Gastrocnemius medialis (tissue), 4 donors: ENCODE data around the gene TBL1XR1. TPM values are rescaled to one million over a fixed set of nuclear protein-coding genes. Genes with fewer than 3 reads are reported as not detected.

Experiments
- ATAC-seq, 2 donors: fragments of 150-250 bp; one replicate each; pipeline ENCODE4 v1.9.1; 2016
- DNase-seq, 2 donors: peaks; one replicate each; pipeline ENCODE4 v3.0.0-alpha.2; 2019
- H3K27ac ChIP-seq, 4 donors: fragments of 200-600 bp; sonication (generic); 1 replicate in 1 of 4; 2 replicates in 3 of 4; pipeline ENCODE4 v1.5.1; 2016 to 2018; ENCODE audit warnings: mild to moderate bottlenecking in 2 of 4, moderate library complexity in 1 of 4
- H3K27me3 ChIP-seq, 3 donors: fragments of 200-600 bp; sonication (generic) in 2 of 3; 1 replicate in 1 of 3; 2 replicates in 2 of 3; pipeline versions ENCODE4 v1.5.1 to v1.6.0; 2016 to 2019; ENCODE audit warnings: mild to moderate bottlenecking in 1 of 3, moderate library complexity in 1 of 3
- H3K36me3 ChIP-seq, 2 donors: fragments of 200-600 bp; sonication (generic) in 1 of 2; one replicate each; pipeline ENCODE4 v1.5.1; 2017 to 2018
- H3K4me1 ChIP-seq, 2 donors: fragments of 200-600 bp; sonication (generic) in 1 of 2; one replicate each; pipeline ENCODE4 v1.5.1; 2016 to 2017; ENCODE audit warnings: mild to moderate bottlenecking in 2 of 2
- H3K4me3 ChIP-seq, 4 donors: fragments of 200-600 bp; sonication (generic) in 3 of 4; 1 replicate in 1 of 4; 2 replicates in 3 of 4; pipeline ENCODE4 v1.5.1; 2016 to 2019; ENCODE audit warnings: mild to moderate bottlenecking in 2 of 4
- H3K9me3 ChIP-seq, 3 donors: fragments of 200-600 bp; sonication (generic) in 2 of 3; 1 replicate in 1 of 3; 2 replicates in 2 of 3; pipeline ENCODE4 v1.5.1; 2016 to 2019
- POLR2A ChIP-seq, 2 donors: fragments of 450-650 bp; IDR thresholded peaks; one replicate each; pipeline ENCODE4 v1.6.1; 2017; ENCODE audit warnings: antibody characterized with exemption in 2 of 2, mild to moderate bottlenecking in 2 of 2, moderate library complexity in 2 of 2
- in situ Hi-C, 4 donors: fragments of 200-750 bp; cut with MboI; loops; one replicate each; pipeline versions ENCODE4 v1.15.0 to v1.8.0; 2017; ENCODE audit warnings: low sequenced_read_pairs in 4 of 4
- intact Hi-C: fragments of 100-400 bp; cut with DNase I; formaldehyde crosslinking; loops from one replicate; pipeline ENCODE4 v1.15.1; 2023; ENCODE audit warnings: low total_unique reads
- total RNA-seq, 4 donors: library from RNA; depleted of rRNA; stranded (reverse); fragments of >200 nt; gene quantifications; one replicate each; pipeline versions ENCODE4 v1.1.0 to v1.2.3, GENCODE V29; 2016
- TF ChIP-seq, protein P1 (sequence below), 5 experiments: fragments of 450-650 bp in 3 of 5; fragments of 200-600 bp in 2 of 5; sonication (generic) in 2 of 5; IDR thresholded peaks in 4 of 5; conservative IDR thresholded peaks in 1 of 5; 1 replicate in 4 of 5; 2 replicates in 1 of 5; pipeline ENCODE4 v1.5.1; 2016 to 2019; ENCODE audit warnings: antibody characterized with exemption in 5 of 5, mild to moderate bottlenecking in 3 of 5, moderate library complexity in 3 of 5

Gene TBL1XR1
- total RNA-seq, 4 donors from 2014 or later = 35.9 to 77.8 (median 49.2) TPM

DNA sequence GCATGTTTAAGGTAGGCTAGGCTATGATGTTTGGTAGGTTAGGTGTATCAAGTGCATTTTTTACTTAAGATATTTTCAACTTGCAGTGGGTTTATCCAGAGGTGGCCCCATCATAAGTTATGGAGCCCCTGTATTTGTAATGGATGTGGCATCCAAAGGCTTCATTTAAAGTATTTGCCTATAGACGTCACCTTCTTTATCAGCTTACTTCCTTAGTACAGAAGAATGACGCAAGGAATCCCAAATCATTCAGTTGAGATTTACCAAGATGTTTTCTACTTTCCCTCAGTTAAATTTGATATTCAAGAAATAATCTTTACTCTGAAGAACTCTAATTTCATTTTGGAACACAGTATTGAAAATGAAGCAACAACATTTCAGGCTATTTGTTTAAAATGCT, 201.3 kb downstream of the TBL1XR1 start:
- in situ Hi-C loops (no loop called here), intact Hi-C loops (no loop called here)
- ATAC-seq (no peak), DNase-seq (no peak)
- H3K36me3 ChIP-seq = no peaks in the 10 kb centered on the region
- no peak overlapping the region for H3K4me3 ChIP-seq
- TF ChIP-seq POLR2A (IDR thresholded peaks at IDR 0.05) = no peak
- TF ChIP-seq, protein P1, sequence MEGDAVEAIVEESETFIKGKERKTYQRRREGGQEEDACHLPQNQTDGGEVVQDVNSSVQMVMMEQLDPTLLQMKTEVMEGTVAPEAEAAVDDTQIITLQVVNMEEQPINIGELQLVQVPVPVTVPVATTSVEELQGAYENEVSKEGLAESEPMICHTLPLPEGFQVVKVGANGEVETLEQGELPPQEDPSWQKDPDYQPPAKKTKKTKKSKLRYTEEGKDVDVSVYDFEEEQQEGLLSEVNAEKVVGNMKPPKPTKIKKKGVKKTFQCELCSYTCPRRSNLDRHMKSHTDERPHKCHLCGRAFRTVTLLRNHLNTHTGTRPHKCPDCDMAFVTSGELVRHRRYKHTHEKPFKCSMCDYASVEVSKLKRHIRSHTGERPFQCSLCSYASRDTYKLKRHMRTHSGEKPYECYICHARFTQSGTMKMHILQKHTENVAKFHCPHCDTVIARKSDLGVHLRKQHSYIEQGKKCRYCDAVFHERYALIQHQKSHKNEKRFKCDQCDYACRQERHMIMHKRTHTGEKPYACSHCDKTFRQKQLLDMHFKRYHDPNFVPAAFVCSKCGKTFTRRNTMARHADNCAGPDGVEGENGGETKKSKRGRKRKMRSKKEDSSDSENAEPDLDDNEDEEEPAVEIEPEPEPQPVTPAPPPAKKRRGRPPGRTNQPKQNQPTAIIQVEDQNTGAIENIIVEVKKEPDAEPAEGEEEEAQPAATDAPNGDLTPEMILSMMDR (IDR thresholded peaks at IDR 0.05 in 4 of 5, conservative IDR thresholded peaks at IDR 0.05 in 1 of 5) = no peak
- H3K4me1 ChIP-seq = no peaks in the 10 kb centered on the region
- no peak overlapping the region for H3K27ac ChIP-seq
- no peaks in the 10 kb centered on the region for H3K9me3 ChIP-seq
- H3K27me3 ChIP-seq = no peaks in the 10 kb centered on the region

DNA sequence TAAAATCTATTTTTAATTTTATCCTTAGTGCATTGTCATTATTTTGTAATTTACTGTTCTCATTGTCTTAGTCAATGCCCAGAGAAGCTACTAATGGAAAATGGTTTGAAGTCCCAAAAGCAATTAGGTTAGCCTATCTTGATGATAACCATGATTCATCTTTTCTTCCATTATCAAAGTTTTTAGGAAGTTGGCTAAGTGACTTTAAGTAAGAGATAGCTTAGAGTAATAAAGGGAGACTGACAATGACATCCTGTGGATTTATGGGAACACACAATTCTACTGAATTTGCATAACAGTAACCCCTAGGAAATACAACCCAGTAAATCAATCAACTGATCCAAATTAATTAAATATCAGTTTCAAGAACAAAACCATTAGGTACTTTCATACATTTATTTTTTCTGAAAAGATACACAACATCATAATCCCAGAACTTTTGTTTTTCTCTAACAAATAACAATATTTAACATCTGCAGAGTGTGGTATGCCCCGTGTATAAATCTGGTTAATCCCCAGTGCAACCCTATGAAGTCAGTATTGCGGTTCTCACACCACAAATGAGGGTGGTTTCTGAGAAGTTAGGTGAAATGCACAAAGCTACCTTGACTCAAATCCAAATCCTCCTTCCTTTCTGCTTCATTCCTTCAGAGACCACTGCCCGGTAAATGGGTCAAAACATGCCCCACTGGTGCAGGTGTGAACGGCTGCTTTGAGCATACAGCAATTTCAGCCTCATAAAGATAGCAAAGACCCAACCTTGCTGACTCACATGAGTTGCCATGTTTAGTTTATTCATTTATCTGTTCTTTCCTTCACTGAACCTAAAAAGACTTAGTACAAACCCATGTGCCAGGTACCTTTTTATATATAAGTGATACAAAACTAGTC, 202.1 kb downstream of the TBL1XR1 start:
- intact Hi-C loops = no loop called here
- no peaks in the 10 kb centered on the region for H3K27me3 ChIP-seq
- no peak overlapping the region for H3K4me3 ChIP-seq
- H3K9me3 ChIP-seq = no peaks in the 10 kb centered on the region
- TF ChIP-seq, protein P1 (IDR thresholded peaks at IDR 0.05 in 4 of 5, conservative IDR thresholded peaks at IDR 0.05 in 1 of 5) = no peak
- TF ChIP-seq POLR2A (IDR thresholded peaks at IDR 0.05) = no peak
- no peaks in the 10 kb centered on the region for H3K36me3 ChIP-seq
- in situ Hi-C loops = no loop called here
- H3K4me1 ChIP-seq = no peaks in the 10 kb centered on the region
- no peak overlapping the region for H3K27ac ChIP-seq
- DNase-seq (no peak), ATAC-seq (no peak)

DNA sequence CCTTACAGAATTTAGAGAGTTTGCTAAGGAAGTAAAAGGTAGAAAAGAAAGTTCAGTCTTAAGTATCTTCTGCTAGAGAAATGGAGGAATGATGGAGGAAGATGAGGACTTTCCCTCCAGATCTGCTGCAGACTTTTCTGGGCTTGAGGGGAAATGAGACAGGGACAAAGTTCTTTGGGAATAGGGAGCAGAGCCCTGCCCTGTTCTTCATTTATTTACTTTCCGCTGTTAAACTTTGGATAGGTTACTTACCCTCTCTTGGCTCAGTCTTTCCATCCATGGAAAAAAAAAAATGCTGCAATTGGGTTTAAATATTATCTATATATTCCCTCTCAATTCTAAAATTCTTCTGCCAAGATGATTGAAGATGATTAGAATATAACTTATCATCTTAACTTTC, 202.9 kb downstream of the TBL1XR1 start:
- in situ Hi-C loops (no loop called here), intact Hi-C loops (no loop called here)
- no peak for TF ChIP-seq POLR2A (IDR thresholded peaks at IDR 0.05)
- TF ChIP-seq, protein P1 (IDR thresholded peaks at IDR 0.05 in 4 of 5, conservative IDR thresholded peaks at IDR 0.05 in 1 of 5) = no peak
- Histone ChIP-seq H3K27ac (no peak overlapping the region), H3K4me3 (no peak overlapping the region), H3K27me3 (no peaks in the 10 kb centered on the region), H3K9me3 (no peaks in the 10 kb centered on the region), H3K36me3 (no peaks in the 10 kb centered on the region), H3K4me1 (no peaks in the 10 kb centered on the region)
- DNase-seq (no peak), ATAC-seq (no peak)

DNA sequence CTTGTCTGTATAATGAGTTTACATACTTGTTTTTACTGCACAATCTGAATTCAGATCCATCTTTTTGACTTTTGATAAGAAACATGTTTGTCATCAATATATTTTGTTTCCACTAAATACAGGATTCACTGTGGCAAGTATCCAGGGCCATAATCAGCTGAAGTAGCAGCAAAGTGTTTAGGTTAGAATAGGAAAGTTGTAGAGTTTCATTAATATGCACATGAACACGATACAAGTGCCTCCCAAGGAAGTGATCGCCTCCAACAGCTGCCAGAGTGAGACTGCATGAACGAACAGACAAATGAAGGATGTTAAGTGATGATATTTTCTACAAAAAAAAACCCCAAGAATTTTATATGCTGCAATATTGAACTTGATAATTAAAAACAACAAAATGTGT, 204.3 kb downstream of the TBL1XR1 start:
- ATAC-seq = no peak
- intact Hi-C loops = no loop called here
- in situ Hi-C loops = no loop called here
- Histone ChIP-seq H3K4me3 (no peak overlapping the region), H3K9me3 (no peaks in the 10 kb centered on the region), H3K27ac (no peak overlapping the region), H3K27me3 (no peaks in the 10 kb centered on the region), H3K4me1 (no peaks in the 10 kb centered on the region), H3K36me3 (no peaks in the 10 kb centered on the region)
- no peak for TF ChIP-seq POLR2A (IDR thresholded peaks at IDR 0.05)
- no peak for DNase-seq

GRCh38 chr3:176992565-176992964, 204.7 kb downstream of the TBL1XR1 start:
- intact Hi-C loops = no loop called here
- Histone ChIP-seq H3K36me3 (no peaks in the 10 kb centered on the region), H3K4me3 (no peak overlapping the region), H3K9me3 (no peaks in the 10 kb centered on the region), H3K27ac (no peak overlapping the region), H3K4me1 (no peaks in the 10 kb centered on the region), H3K27me3 (no peaks in the 10 kb centered on the region)
- DNase-seq (no peak), ATAC-seq (no peak)
- in situ Hi-C loops = no loop called here
- TF ChIP-seq POLR2A (IDR thresholded peaks at IDR 0.05) = no peak
- TF ChIP-seq, protein P1 (IDR thresholded peaks at IDR 0.05 in 4 of 5, conservative IDR thresholded peaks at IDR 0.05 in 1 of 5) = no peak
